Measurements from ENCODE around the gene DAO. TPM values are rescaled to one million over a fixed set of nuclear protein-coding genes. Genes with fewer than 3 reads are reported as not detected.

Gene DAO
- total RNA-seq, 2 experiments from 2014 or later: not detected

Small RNA genes within 50 kb of the gene (microRNA-seq; reads per million reads assigned to microRNA genes)
- not detected for gene MIR619

Other genes starting within 250 kb of the DAO start
- gene SELPLG, start 246.2 kb upstream of the DAO start, total RNA-seq: 100 to 1,000 TPM; 159 to 163 TPM
- gene CORO1C, start 148.6 kb upstream of the DAO start, total RNA-seq: 10 to 100 TPM; 47.4 to 53.7 TPM
- 10 to 100 TPM; 29.7 to 36.9 TPM for gene SSH1, start 22.5 kb upstream of the DAO start, total RNA-seq
- gene SVOP, start 141.0 kb downstream of the DAO start, total RNA-seq: not detected
- gene USP30, start 172.5 kb downstream of the DAO start, total RNA-seq: 10 to 100 TPM in 1 of 2 experiments, 1 to 10 TPM in 1; 9.9 to 10.2 TPM
- gene ALKBH2, start 213.4 kb downstream of the DAO start, total RNA-seq: 10 to 100 TPM; 13.0 to 15.2 TPM
- 10 to 100 TPM; 47.4 to 54.7 TPM for gene UNG, start 217.5 kb downstream of the DAO start, total RNA-seq
- gene ACACB, start 236.5 kb downstream of the DAO start, total RNA-seq: 10 to 100 TPM; 21.4 to 23.2 TPM

All from activated naive CD8-positive, alpha-beta T cell treated with anti-CD3 and anti-CD28 coated beads, Interleukin-2, amount 10 ng/mL, durations not matched to agents 7 days and 5 days (primary cell).